Stimulated activated CD4-positive, alpha-beta T cell treated with anti-CD3 and anti-CD28 coated beads, Interleukin-2, amount 100 ng/mL, for 48 hours (primary cell): ENCODE measurements around the gene PRPS1.
"Not testable (repeated sequence)": the region's sequence is repeated elsewhere in the genome, so short reads cannot be mapped to it uniquely, and the experiment has no call there.

Experiments
- DNase-seq, 2 donors: peaks; one replicate each; pipeline ENCODE4 v3.0.0-alpha.2; 2020

Gene PRPS1

GRCh38 chrX:107627838-107628661 lies at the start of gene PRPS1:
Gene PRPS1 (plus strand): TSS chrX:107628510. CDS start chrX:107628629, 119 bp downstream.
- peak; percentile 73 to 75 for DNase-seq

- no peak for DNase-seq
These were observed 48.4 kb upstream of the PRPS1 start for GRCh38 chrX:107579956-107580355.

- DNase-seq: no peak
These were observed 46.4 kb upstream of the PRPS1 start for GRCh38 chrX:107581923-107582322.

- no peak for DNase-seq
These were observed 39.1 kb upstream of the PRPS1 start for GRCh38 chrX:107589243-107589642.

- DNase-seq: no peak
These were observed 31.7 kb upstream of the PRPS1 start for GRCh38 chrX:107596651-107597050.

GRCh38 chrX:107597264-107597663 lies 31.0 kb upstream of the PRPS1 start:
- DNase-seq: no peak

- no peak for DNase-seq
These were observed 30.5 kb upstream of the PRPS1 start for GRCh38 chrX:107597791-107598190.

GRCh38 chrX:107599450-107599861 lies 28.9 kb upstream of the PRPS1 start:
- no peak for DNase-seq

- no peak for DNase-seq
These were observed 27.9 kb upstream of the PRPS1 start for GRCh38 chrX:107600366-107600765.

- no peak for DNase-seq
These were observed 27.0 kb upstream of the PRPS1 start for GRCh38 chrX:107601326-107601725.

- DNase-seq: no peak
These were observed 26.6 kb upstream of the PRPS1 start for GRCh38 chrX:107601759-107602158.

GRCh38 chrX:107602694-107603239 lies 25.5 kb upstream of the PRPS1 start:
- DNase-seq: no peak

GRCh38 chrX:107603429-107604159 lies 24.7 kb upstream of the PRPS1 start:
- no peak for DNase-seq

- not testable (repeated sequence) for DNase-seq
These were observed 19.2 kb upstream of the PRPS1 start for GRCh38 chrX:107609061-107609460.

- no peak for DNase-seq
These were observed 17.6 kb upstream of the PRPS1 start for GRCh38 chrX:107610667-107611066.

GRCh38 chrX:107619885-107620322 lies 8.4 kb upstream of the PRPS1 start:
- DNase-seq: no peak

GRCh38 chrX:107624893-107625292 lies 3.4 kb upstream of the PRPS1 start:
- no peak for DNase-seq

- DNase-seq: no peak
These were observed 2.6 kb upstream of the PRPS1 start for GRCh38 chrX:107625739-107626138.

- DNase-seq: no peak
These were observed 1.8 kb upstream of the PRPS1 start for GRCh38 chrX:107626481-107626880.

GRCh38 chrX:107626916-107627315 lies 1.4 kb upstream of the PRPS1 start:
- DNase-seq: no peak

- peak; percentile 21 to 29 for DNase-seq
These were observed 591 bp downstream of the PRPS1 start for GRCh38 chrX:107628662-107629539.

- DNase-seq: no peak
These were observed 1.2 kb downstream of the PRPS1 start for GRCh38 chrX:107629540-107629909.
